GM08714 (cell line): ENCODE measurements around the gene SUV39H1.
A peak's percentile ranks its signal among the peaks of the same experiment; 100 is the strongest.
"Not testable (repeated sequence)": the region's sequence is repeated elsewhere in the genome, so short reads cannot be mapped to it uniquely, and the experiment has no call there.

Experiments
- H3K4me3 ChIP-seq: fragments of 200-500 bp; sonication (Bioruptor generic); 2 replicates; pipeline ENCODE4 v1.5.1; 2014; ENCODE audit warnings: mild to moderate bottlenecking, low read length, inconsistent platforms
- ZNF274 ChIP-seq: IDR thresholded peaks from 2 replicates; pipeline ENCODE4 v1.6.1; 2012; ENCODE audit warnings: mild to moderate bottlenecking, low read depth, low read length

The SUV39H1 gene

GRCh38 chrX:48681539-48682183 is 14.9 kb upstream of the SUV39H1 start:
- no peak for TF ChIP-seq ZNF274
- H3K4me3 ChIP-seq = no peak overlapping the region

- not testable (repeated sequence) for H3K4me3 ChIP-seq
Measured at GRCh38 chrX:48682795-48683194, 13.7 kb upstream of the SUV39H1 start.

- TF ChIP-seq ZNF274 = no peak
- peak within 1 kb of the TSS; percentile 68; the same call in 1 of the 2 replicates for H3K4me3 ChIP-seq
Measured at GRCh38 chrX:48683411-48683982, 13.0 kb upstream of the SUV39H1 start, which contains the start of gene WAS. Gene WAS (plus strand): TSS chrX:48683799. CDS start chrX:48683854, 55 bp downstream.

- H3K4me3 ChIP-seq = peak overlapping the region; percentile 68; the same call in 1 of the 2 replicates
- no peak for TF ChIP-seq ZNF274
Measured at GRCh38 chrX:48684134-48684533, 12.4 kb upstream of the SUV39H1 start.

GRCh38 chrX:48685416-48685815 is 11.1 kb upstream of the SUV39H1 start:
- H3K4me3 ChIP-seq = no peak overlapping the region
- TF ChIP-seq ZNF274 = no peak

- H3K4me3 ChIP-seq = no peak overlapping the region
- TF ChIP-seq ZNF274 = no peak
Measured at GRCh38 chrX:48688531-48689150, 7.9 kb upstream of the SUV39H1 start.

GRCh38 chrX:48689208-48689920 is 7.2 kb upstream of the SUV39H1 start:
- H3K4me3 ChIP-seq = no peak overlapping the region

GRCh38 chrX:48691746-48692145 is 4.8 kb upstream of the SUV39H1 start:
- H3K4me3 ChIP-seq = not testable (repeated sequence)

More at GRCh38 chrX:48689208-48689920, 7.2 kb upstream of the SUV39H1 start:
- no peak for TF ChIP-seq ZNF274

- no peak overlapping the region for H3K4me3 ChIP-seq
- TF ChIP-seq ZNF274 = no peak
Measured at GRCh38 chrX:48694776-48695533, 1.6 kb upstream of the SUV39H1 start.

GRCh38 chrX:48695534-48695896 is 1.0 kb upstream of the SUV39H1 start:
- TF ChIP-seq ZNF274 = no peak
- peak overlapping the region; percentile 54; the same call in 1 of the 2 replicates for H3K4me3 ChIP-seq

GRCh38 chrX:48695925-48696300 is 621 bp upstream of the SUV39H1 start:
- H3K4me3 ChIP-seq = peak overlapping the region; percentile 54; the same call in 1 of the 2 replicates
- TF ChIP-seq ZNF274 = no peak

- no peak for TF ChIP-seq ZNF274
- peak overlapping the region; percentile 81 for H3K4me3 ChIP-seq
Measured at GRCh38 chrX:48696909-48697727, 584 bp downstream of the SUV39H1 start.

GRCh38 chrX:48698306-48698705 is 1.8 kb downstream of the SUV39H1 start:
- H3K4me3 ChIP-seq = no peak overlapping the region
- no peak for TF ChIP-seq ZNF274
